Stimulated activated CD8-positive, alpha-beta memory T cell treated with anti-CD3 and anti-CD28 coated beads, Interleukin-15, amount 100 ng/mL, for 24 hours (primary cell): Measurements from ENCODE around the gene GTF2A2.

Experiments
- DNase-seq: peaks from one replicate; pipeline ENCODE4 v3.0.0-alpha.2; 2020; ENCODE audit warnings: low read depth

GTF2A2 gene

GRCh38 chr15:59605994-59606393 lies 51.3 kb downstream of the GTF2A2 start:
- no peak for DNase-seq

DNA sequence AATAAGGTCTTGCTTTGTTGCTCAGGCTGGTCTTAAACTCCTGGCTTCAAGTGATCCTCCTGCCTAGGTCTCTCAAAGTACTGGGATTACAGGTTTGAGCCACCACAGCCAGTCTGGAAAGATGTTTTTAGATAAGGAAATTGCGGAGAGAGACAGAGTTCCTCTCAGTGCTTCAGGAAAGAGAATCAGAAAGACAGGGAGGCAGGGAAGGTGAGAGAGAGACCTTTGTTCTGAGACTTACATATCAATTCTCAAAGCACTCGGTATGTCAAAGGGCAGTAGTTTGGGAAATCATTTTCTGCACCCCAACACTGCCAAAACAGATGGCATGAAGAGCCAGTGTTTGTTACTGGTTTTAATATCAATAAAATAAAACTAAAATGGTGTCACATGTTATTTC lies 58.9 kb downstream of the GTF2A2 start:
- DNase-seq: no peak

DNA sequence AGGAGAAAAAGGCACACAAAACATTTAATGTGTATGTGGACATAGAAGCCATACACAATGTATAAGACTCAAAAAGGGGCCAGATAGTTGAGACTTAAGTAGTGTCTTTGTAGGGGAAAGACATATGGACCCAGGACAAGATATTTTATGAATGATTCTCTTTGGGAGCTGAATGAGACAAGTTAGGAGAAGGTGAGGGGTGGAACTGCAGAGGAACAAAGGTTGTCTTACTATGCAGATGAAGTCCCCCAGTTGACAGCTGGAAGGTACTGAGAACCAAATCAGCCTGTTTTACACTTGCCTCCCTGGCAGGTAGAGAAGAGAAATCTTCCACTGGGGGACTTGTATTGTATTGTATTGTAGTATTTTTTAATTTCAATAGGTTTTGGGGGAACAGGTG lies 60.7 kb downstream of the GTF2A2 start:
- DNase-seq: no peak

GRCh38 chr15:59595434-59595915 lies 61.8 kb downstream of the GTF2A2 start:
- DNase-seq: no peak

DNA sequence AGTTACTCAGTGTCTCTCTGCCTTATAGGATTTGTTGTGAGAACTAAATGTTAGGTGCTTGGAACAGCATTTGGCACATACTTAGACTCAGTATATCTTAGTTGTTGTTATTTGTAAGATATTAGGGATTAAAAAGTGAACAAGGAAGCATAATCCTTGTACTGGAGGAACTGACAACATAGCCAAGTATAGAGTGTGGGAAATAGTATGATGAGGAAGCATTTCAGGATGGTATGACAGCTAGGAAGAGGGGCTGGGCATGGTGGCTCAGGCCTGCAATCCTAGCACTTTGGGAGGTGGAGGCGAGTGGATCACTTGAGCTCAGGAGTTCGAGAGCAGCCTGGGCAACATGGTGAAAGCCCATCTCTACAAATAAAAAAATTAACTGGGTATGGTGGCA lies 62.3 kb downstream of the GTF2A2 start:
- no peak for DNase-seq

DNA sequence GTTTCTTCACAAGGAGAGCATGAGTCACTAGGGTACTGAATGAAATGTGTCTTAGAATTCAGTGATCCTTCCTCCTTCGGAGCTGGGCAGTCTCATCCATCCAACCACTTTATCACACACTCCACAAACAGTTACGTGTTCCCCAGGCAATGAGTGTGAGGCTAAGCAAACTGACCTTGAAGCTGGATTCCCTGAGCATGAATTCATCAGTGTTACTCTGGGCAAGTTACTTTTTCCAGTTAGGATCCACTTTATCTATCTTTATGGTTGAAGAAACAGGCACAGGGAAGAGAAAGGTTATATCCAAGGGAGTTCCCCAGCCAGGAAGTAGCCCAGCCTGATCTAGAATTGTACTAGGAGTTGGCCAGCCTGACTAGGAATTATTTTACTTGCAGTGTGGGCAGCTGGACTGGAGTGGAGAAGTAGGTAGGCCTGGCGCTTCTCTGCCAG lies 62.8 kb downstream of the GTF2A2 start:
- DNase-seq: no peak

DNA sequence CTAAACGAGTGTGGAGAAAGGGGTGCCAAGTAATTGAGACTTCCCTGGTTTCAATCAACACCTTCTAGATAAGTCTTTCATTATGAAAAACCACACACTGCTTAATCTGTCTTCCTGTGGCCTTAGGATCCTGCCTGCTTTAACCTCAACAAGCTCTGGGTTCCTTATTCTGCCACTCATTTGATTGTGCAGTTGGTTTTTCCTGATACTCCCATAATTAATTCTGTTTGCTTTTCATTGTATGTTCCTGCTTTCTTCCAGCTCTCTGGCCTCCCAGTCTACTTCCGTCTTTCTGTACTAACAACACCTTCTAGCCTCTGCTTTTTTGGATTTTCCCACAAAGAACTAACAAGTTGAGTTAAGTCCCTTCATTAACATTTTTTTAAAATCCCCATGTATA lies 66.0 kb downstream of the GTF2A2 start:
- DNase-seq: no peak

DNA sequence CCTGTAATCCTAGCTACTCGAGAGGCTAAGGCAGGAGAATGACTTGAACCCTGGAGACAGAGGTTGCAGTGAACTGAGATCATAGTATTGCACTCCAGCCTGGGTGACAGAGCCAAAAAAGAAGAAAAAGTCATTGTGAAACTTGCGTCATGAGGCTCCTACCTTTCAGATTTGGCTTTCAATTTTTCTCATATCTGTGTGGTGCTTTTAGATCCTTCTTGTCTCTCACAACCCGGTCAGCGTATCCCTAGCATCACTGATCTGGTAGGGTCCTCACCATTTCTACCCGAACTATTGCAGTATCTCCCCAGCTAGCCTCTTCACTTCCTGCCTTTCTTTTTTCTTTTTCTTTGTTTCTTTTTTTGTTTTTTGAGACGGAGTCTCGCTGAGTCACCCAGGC lies 67.3 kb downstream of the GTF2A2 start:
- DNase-seq: no peak
